GM08714 (cell line): ENCODE measurements around the gene OBP2B.
"Not testable (repeated sequence)": the region's sequence is repeated elsewhere in the genome, so short reads cannot be mapped to it uniquely, and the experiment has no call there.

ENCODE experiments used
- H3K4me3 ChIP-seq: fragments of 200-500 bp; sonication (Bioruptor generic); 2 replicates; pipeline ENCODE4 v1.5.1; 2014; ENCODE audit warnings: mild to moderate bottlenecking, low read length, inconsistent platforms
- ZNF274 ChIP-seq: IDR thresholded peaks from 2 replicates; pipeline ENCODE4 v1.6.1; 2012; ENCODE audit warnings: mild to moderate bottlenecking, low read depth, low read length

OBP2B gene, protein sequence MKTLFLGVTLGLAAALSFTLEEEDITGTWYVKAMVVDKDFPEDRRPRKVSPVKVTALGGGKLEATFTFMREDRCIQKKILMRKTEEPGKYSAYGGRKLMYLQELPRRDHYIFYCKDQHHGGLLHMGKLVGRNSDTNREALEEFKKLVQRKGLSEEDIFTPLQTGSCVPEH

DNA sequence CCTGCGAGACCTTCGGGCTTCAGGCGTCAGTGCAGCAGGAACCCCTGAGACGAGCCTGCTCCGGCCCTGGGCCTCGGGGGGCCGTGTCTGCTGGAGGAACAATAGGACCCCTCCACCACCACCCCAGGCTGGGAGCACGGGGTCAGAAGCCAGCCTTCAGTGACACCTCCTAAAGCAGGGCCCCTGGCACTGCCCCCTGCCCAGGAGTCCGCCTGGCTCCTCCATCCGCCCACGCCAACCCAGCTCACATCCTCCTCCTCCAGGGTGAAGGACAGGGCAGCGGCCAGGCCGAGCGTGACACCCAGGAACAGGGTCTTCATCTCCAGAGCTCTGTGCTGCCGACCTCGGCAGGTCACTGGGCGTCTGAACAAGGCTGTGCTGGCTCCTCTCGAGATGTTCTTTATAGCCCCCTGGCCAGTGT is at the start of gene OBP2B:
OBP2B (minus strand) TSS at position 371 of the 421 bp plus-strand sequence; CDS start at position 320, 51 bp downstream.
- not testable (repeated sequence) for H3K4me3 ChIP-seq

DNA sequence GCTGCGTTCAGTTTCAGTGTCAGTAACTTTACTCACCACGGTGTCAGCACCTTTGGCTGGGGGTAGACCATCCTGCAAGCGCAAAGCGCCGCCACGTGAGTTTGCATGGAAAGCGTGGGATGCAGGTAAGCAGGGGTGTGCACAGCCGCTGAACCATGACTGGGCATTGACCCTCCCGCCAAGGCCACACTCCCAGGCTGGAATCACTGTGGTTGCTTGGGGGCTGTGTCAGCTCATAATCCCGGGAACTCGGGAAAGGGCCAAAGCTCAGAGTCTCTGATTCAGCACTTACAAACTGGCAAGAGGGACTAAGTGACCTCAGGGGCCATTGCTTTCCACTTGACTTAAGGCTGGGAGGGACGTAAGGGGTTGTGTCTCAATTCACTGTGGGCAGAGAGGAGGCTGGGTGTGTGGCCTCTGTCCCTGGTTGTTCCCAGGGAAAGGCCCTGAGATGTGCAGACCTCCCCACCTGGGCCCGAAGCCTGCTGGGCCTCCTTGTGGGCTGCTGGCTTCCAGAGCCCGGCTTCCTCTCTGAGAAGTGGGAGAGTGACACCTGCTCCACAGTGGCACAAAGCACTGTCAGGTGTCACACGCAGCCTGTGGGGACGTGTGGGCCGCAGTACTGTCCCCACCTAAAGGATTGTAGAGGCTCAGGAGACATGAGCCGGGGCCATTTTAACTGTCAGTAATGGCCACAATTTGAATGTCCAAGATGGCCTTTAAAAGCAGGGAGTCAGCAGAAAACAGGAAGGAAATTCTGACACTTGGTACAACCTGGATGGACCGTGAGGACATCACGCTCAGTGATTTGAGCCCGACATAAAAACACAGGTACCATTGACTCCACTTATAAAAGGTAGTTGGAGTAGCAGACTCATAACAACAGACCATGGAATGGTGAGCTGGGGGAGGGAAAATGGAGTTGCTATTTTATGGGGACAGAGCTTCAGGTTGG is 49.3 kb upstream of the OBP2B start:
- H3K4me3 ChIP-seq = no peak overlapping the region
- TF ChIP-seq ZNF274 = no peak

DNA sequence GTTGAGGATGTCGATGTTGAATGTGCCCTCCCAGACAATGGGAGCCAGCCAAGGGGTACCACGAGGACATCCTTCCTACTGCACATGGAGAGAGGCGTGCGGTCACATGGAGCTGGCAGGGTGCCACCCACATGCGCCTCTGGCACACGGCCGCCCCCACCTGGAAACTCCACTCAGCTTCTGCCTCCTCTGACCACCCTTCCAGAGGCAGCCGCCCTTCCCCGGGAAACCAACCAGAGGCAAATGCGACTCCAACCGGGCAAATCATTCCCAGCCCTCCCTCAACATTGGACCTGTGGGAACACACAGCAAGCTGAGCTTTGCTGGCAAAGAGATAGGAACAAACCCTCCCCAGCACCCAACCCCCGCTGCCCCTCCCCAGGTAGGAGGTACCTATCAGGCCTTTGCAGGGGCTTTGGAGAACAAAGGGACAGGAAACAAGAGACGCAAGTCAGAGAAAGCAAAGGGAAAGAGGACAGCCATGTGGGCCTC is 48.5 kb upstream of the OBP2B start:
- TF ChIP-seq ZNF274 = no peak
- no peak overlapping the region for H3K4me3 ChIP-seq

DNA sequence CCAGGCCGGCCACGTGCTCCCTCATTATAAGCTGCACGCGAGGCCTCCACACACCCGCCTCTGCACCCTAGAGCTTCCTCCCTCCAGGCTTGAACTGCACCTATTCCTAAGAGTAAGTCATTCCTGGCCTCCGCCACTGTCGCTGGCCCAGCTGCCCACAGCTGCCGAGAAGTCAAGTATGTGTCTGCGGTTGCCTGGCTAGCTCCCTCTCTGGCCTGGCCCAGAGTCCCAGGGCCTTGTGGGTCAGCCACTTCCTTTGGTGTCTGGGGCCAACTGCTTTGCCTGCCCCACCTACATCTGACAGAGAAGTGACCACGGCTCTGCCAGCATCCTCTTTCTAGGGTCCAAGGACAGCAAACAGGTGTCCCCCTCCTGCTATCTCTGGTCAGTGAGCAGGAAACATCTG is 47.6 kb upstream of the OBP2B start:
- no peak for TF ChIP-seq ZNF274
- no peak overlapping the region for H3K4me3 ChIP-seq

DNA sequence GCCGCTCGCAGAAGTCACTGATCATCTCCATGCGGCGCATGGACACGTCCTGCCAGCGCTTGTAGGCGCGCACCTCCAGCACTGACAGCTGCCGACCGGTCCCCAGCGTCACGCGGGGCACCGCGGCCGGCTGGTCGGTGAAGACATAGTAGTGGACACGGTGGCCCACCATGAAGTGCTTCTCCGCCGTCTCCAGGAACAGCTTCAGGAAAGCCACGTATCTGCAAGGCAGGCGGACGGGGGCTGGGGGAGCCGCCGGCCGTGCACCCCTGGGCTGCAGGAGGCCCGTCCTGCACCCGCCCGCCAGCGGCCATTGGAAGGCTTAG is 47.0 kb upstream of the OBP2B start:
- H3K4me3 ChIP-seq = no peak overlapping the region
- no peak for TF ChIP-seq ZNF274

DNA sequence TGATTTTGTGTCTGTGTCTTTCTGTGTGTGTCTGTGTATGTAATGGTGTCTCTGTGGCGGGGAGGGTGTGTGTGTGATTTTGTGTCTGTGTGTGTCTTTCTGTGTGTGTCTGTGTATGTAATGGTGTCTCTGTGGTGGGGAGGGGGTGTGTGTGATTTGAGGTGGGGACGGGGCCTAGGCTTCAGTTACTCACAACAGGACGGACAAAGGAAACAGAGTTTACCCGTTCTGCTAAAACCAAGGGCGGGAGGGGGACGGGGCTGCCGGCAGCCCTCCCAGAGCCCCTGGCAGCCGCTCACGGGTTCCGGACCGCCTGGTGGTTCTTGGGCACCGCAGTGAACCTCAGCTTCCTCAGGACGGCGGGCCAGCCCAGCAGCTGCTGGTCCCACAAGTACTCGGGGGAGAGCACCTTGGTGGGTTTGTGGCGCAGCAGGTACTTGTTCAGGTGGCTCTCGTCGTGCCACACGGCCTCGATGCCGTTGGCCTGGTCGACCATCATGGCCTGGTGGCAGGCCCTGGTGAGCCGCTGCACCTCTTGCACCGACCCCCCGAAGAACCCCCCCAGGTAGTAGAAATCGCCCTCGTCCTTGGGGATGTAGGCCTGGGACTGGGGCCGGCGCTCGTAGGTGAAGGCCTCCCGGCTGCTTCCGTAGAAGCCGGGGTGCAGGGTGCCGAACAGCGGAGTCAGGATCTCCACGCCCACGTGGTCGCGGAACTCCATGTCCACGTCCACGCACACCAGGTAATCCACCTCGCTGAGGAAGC is 46.5 kb upstream of the OBP2B start:
- TF ChIP-seq ZNF274 = no peak
- H3K4me3 ChIP-seq = no peak overlapping the region

DNA sequence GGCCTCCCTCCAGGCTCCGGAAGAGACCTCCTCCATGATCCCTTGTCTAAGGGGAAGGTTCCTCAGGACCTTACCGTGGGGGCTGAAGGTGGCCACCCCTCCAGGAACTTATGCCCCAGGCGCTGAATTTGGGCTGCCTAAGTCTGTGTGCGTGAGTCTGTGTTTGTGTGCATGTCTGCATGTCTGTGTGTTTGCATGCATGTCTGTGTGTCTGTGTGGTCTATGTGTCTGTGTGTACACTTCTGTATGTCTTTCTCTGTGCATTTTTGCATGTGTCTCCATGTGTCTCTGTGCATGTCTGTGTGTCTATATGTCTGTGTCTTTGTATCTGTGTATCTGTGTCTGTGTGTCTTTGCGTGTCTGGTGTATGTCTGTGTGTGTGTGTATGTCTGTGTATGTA is 45.4 kb upstream of the OBP2B start:
- no peak for TF ChIP-seq ZNF274
- no peak overlapping the region for H3K4me3 ChIP-seq

DNA sequence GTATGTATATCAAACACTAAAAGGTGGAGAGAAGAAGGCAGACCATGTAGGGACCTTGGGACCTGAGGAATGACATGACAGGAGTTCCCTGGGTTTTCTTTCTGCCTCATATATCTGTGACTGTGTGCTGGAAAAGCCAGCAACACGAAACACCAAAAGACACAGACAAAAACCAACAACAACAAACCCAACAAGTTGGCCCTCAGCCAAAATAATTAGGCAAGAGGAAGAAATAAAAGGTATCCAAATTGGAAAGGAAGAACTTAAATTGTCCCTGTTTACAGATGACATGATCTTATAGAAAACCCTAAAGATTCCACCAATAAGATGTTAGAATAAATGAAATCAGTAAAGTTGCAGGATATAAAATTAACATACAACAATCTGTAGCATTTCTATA is 44.2 kb upstream of the OBP2B start:
- TF ChIP-seq ZNF274 = no peak
- H3K4me3 ChIP-seq = no peak overlapping the region

DNA sequence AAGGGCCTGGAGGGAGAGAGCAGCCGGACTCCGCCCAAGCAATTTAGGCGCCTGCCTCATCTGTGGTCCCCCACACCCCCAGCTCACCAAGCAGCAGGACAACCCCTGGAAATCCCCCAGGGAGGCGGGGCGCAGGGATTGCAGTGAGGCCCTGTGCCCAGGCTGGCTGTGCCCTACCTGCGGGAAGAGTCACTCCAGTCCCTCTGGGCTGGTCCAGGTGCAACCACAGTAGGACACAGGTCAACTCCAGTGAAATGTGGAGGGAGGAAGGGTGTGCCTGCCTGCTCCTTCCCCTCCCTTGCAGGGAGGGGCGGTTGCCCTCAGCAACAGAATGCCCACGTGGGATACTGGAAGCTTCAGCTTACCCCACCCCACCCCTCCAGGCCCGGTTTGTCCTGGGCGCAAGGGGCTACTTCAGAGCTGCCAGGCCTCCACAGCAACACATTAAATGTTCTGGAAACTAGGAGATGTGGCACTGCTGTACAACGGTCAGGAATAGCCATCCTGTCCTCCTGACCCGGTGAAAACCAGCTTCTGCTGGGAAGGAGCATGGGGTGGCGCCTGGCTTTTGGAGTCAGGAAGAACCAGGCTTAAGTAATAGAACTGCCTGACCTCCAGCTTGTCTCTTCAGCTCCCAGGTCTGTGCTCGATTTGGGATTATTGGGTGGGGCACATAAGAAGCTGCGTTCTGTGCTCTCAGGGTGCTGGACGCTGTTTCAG is 43.4 kb upstream of the OBP2B start:
- H3K4me3 ChIP-seq = no peak overlapping the region

DNA sequence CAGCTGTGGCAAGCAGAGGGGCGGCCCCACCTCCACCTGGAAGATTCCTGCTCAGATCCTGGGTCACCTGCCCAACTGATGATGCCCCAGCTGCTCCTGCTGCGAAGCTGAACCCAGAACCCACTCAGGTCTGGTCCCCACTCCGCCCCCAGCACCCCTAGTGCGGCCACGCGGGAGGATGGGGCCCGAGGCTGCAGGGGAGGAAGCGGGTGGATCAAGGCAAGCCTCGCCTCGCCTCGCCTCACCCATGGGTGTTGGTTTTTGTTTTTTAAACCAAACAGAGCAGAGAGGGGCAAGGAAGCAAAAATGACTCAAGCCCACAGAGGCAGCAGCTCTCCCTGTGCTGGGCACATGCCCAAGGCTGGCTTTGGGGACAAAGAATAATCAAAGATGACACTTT is 42.7 kb upstream of the OBP2B start:
- no peak for TF ChIP-seq ZNF274
- no peak overlapping the region for H3K4me3 ChIP-seq

More for the DNA sequence above, 43.4 kb upstream of the OBP2B start:
- no peak for TF ChIP-seq ZNF274

DNA sequence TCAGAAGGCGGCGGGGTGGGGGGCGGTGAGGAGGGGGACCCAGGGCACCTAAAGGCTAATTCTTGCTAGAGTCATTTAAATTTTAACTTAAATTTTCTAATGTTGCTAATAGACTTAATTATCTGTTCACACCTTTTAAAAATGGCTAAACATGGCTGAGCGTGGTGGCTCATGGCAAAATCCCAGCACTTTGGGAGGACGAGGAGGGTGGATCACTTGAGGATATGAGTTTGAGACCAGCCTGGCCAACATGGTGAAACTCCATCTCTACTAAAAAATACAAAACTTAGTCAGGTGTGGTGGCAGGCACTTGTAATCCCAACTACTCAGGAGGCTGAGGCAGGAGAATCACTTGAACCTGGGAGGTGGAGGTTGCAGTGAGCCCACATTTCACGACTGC is 42.2 kb upstream of the OBP2B start:
- not testable (repeated sequence) for H3K4me3 ChIP-seq

DNA sequence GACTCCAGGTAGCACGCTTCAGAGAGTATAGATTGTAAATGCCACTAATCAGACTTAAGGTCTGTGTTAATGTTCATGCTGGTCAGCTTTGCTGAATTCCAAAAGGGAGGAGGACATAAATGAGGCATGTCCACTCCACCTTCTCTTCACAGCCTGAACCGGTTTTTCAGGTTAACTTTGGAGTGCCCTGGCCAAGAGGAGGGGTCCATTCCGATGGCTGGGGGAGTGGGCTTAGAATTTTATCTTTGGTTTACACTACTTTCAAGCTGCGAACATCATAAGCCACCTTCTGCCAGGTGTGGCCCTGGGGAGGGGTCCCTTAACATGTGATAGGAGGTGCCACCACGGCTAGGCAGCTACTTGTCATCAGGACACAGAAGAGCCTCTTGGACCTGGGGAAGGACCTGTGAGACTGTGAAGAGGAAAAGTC is 41.7 kb upstream of the OBP2B start:
- H3K4me3 ChIP-seq = no peak overlapping the region
- no peak for TF ChIP-seq ZNF274

DNA sequence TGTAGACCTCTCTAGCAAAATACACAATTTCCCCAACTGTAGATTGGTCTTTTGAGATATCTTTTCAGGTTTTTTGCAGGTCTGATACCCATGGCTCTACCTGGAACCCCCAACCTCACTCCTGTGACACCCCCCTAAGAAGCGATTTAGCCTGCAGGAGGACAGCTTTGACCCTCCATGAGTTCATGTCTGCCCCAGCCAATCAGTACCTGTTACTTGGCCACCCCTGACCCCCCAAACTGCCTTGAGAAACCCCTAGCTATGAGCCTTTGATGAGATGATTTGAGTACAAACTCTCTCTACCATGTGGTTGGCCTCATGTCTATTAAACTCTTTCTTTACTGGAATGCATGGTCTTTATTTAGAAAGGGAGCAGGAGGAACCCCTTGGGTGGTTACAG is 40.3 kb upstream of the OBP2B start:
- no peak overlapping the region for H3K4me3 ChIP-seq
- no peak for TF ChIP-seq ZNF274

DNA sequence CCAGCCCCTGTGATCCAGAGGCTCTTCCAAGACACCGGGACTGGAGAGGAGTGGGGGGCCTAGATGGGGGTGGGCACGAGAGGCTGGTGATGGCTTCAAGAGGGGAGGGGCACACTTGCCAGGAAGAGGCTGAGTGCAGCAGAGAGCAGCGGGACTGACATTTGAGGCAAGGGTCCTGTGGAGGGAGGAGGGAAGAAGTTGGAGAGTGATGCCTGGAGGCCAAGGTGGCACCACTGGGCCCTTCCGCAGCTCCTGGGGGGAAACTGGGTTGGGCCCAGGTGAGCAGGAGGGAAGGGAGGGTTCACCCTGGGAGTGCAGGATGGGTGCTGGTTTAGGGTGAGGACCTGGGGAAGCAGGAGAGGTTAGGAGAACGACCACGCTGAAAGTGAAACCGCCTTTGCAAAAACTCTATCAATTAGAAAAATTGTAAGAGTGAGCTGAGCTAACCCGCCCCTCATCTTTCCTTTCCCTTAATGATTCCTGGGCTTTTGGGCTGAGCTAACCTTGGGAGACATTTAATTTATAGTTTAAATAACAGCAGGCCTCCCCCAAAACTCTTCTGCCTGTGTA is 39.8 kb upstream of the OBP2B start:
- TF ChIP-seq ZNF274 = no peak
- H3K4me3 ChIP-seq = no peak overlapping the region

DNA sequence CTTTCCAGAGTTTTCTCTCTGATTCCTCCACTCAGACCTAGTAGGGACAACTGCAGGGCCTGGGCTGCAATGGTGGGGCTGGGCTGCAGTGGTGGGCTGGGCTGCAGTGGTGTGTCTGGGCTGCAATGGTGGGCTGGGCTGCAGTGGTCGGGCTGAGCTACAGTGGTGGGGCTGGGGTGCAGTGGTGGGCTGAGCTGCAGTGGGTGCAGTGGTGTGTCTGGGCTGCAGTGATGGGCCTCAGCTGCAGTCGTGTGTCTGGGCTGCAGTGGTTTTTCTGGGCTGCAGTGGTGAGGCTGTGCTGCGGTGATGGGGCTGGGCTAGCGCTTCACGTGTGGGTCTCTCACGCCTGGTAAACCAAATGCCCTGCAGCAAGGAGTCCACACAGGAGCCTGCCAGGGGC is 38.6 kb upstream of the OBP2B start:
- no peak overlapping the region for H3K4me3 ChIP-seq
- TF ChIP-seq ZNF274 = no peak
